ENCODE measurements around the gene BCL2. TPM values are rescaled to one million over a fixed set of nuclear protein-coding genes. Genes with fewer than 3 reads are reported as not detected.
A peak's percentile ranks its signal among the peaks of the same experiment; 100 is the strongest.
"Not testable (repeated sequence)": the region's sequence is repeated elsewhere in the genome, so short reads cannot be mapped to it uniquely, and the experiment has no call there.

The BCL2 gene
- total RNA-seq = 17.5 TPM
- polyA plus RNA-seq = 11.7 TPM
- long read RNA-seq, donor 1 = 0 reads
- long read RNA-seq, donor 2, full-length matches to known transcripts = 17 of 23 reads
- long read RNA-seq, donor 2, partial matches to known transcripts = 6 of 23 reads
- long read RNA-seq, donor 2, other reads (novel, unspliced or antisense) = 0 of 23 reads
- long read RNA-seq, donor 3, full-length matches to known transcripts = 11 of 11 reads
- long read RNA-seq, donor 3, partial matches to known transcripts = 0 of 11 reads
- long read RNA-seq, donor 3, other reads (novel, unspliced or antisense) = 0 of 11 reads
- long read RNA-seq, donor 4, full-length matches to known transcripts = 4 of 4 reads
- long read RNA-seq, donor 4, partial matches to known transcripts = 0 of 4 reads
- long read RNA-seq, donor 4, other reads (novel, unspliced or antisense) = 0 of 4 reads
- long read RNA-seq, donor 5, full-length matches to known transcripts = 12 of 20 reads
- long read RNA-seq, donor 5, partial matches to known transcripts = 8 of 20 reads
- long read RNA-seq, donor 5, other reads (novel, unspliced or antisense) = 0 of 20 reads
- long read RNA-seq, donor 6, full-length matches to known transcripts = 10 of 10 reads
- long read RNA-seq, donor 6, partial matches to known transcripts = 0 of 10 reads
- long read RNA-seq, donor 6, other reads (novel, unspliced or antisense) = 0 of 10 reads
- long read RNA-seq, donor 7, full-length matches to known transcripts = 7 of 7 reads
- long read RNA-seq, donor 7, partial matches to known transcripts = 0 of 7 reads
- long read RNA-seq, donor 7, other reads (novel, unspliced or antisense) = 0 of 7 reads
- long read RNA-seq, donor 8, full-length matches to known transcripts = 2 of 2 reads
- long read RNA-seq, donor 8, partial matches to known transcripts = 0 of 2 reads
- long read RNA-seq, donor 8, other reads (novel, unspliced or antisense) = 0 of 2 reads
- long read RNA-seq, donor 9, full-length matches to known transcripts = 6 of 6 reads
- long read RNA-seq, donor 9, partial matches to known transcripts = 0 of 6 reads
- long read RNA-seq, donor 9, other reads (novel, unspliced or antisense) = 0 of 6 reads
- long read RNA-seq, donor 10, full-length matches to known transcripts = 7 of 14 reads
- long read RNA-seq, donor 10, partial matches to known transcripts = 7 of 14 reads
- long read RNA-seq, donor 10, other reads (novel, unspliced or antisense) = 0 of 14 reads

- DNase-seq (ENCODE audit: low read depth in 6 of 9, low spot score in 9 of 9) = peak in 4 of 9 donors; percentile 43 to 70 (median 54)
- H3K9me3 ChIP-seq (ENCODE audit: control insufficient read depth in 2 of 2, insufficient read depth in 1 of 2, low read length in 1 of 2) = peaks cover 0 to 2% of the 10 kb centered on the region in 2 donors
- WGBS = under 1% methylated on average over 77 of the region's 78 CpGs
- peak within 1 kb of the TSS; percentile 78 to 84 for H3K4me3 ChIP-seq (ENCODE audit: low read length in 2 of 2)
- peak within 1 kb of the TSS; percentile 61 to 81 for H3K27ac ChIP-seq (ENCODE audit: low read depth in 1 of 2, low read length in 1 of 2)
- no peaks in the 10 kb centered on the region for H3K36me3 ChIP-seq (ENCODE audit: control insufficient read depth in 2 of 2, insufficient read depth in 2 of 2, low read length in 1 of 2)
- peaks cover 0 to 16% of the 10 kb centered on the region in 2 donors for H3K27me3 ChIP-seq (ENCODE audit: control insufficient read depth in 2 of 2, insufficient read depth in 1 of 2, low read length in 1 of 2)
- H3K4me1 ChIP-seq (ENCODE audit: control insufficient read depth in 2 of 2, insufficient read depth in 2 of 2, low read length in 2 of 2) = peaks cover 15 to 25% of the 10 kb centered on the region in 2 donors
Measured at GRCh38 chr18:63319383-63320122, at the start of gene BCL2. BCL2 (minus strand) TSS chr18:63319769.

GRCh38 chr18:63368611-63369010 is 49.0 kb upstream of the BCL2 start:
- WGBS = 96% methylated on average over 4 of the region's 4 CpGs
- no peak overlapping the region for H3K27ac ChIP-seq (ENCODE audit: low read depth in 1 of 2, low read length in 1 of 2)
- H3K4me1 ChIP-seq (ENCODE audit: control insufficient read depth in 2 of 2, insufficient read depth in 2 of 2, low read length in 2 of 2) = peaks cover 11 to 14% of the 10 kb centered on the region in 2 donors
- H3K4me3 ChIP-seq (ENCODE audit: low read length in 2 of 2) = no peak overlapping the region
- H3K36me3 ChIP-seq (ENCODE audit: control insufficient read depth in 2 of 2, insufficient read depth in 2 of 2, low read length in 1 of 2) = no peaks in the 10 kb centered on the region
- no peaks in the 10 kb centered on the region for H3K9me3 ChIP-seq (ENCODE audit: control insufficient read depth in 2 of 2, insufficient read depth in 1 of 2, low read length in 1 of 2)
- H3K27me3 ChIP-seq (ENCODE audit: control insufficient read depth in 2 of 2, insufficient read depth in 1 of 2, low read length in 1 of 2) = no peaks in the 10 kb centered on the region
- no peak for DNase-seq (ENCODE audit: low read depth in 6 of 9, low spot score in 9 of 9)

- peak; percentile 34 to 85 (median 65) for DNase-seq (ENCODE audit: low read depth in 6 of 9, low spot score in 9 of 9)
- Histone ChIP-seq H3K27me3 (ENCODE audit: control insufficient read depth in 2 of 2, insufficient read depth in 1 of 2, low read length in 1 of 2) (no peaks in the 10 kb centered on the region), H3K4me3 (ENCODE audit: low read length in 2 of 2) (peak within 1 kb of the TSS; percentile 70), H3K27ac (ENCODE audit: low read depth in 1 of 2, low read length in 1 of 2) (peak within 1 kb of the TSS; percentile 77 to 93), H3K4me1 (ENCODE audit: control insufficient read depth in 2 of 2, insufficient read depth in 2 of 2, low read length in 2 of 2) (peaks cover 11 to 14% of the 10 kb centered on the region in 2 donors), H3K36me3 (ENCODE audit: control insufficient read depth in 2 of 2, insufficient read depth in 2 of 2, low read length in 1 of 2) (peaks cover under 1 to 3% of the 10 kb centered on the region in 2 donors), H3K9me3 (ENCODE audit: control insufficient read depth in 2 of 2, insufficient read depth in 1 of 2, low read length in 1 of 2) (no peaks in the 10 kb centered on the region)
- WGBS = 1% methylated on average over 90 of the region's 90 CpGs
Measured at GRCh38 chr18:63367053-63367953, 47.7 kb upstream of the BCL2 start, which contains the start of gene KDSR. KDSR (minus strand) TSS chr18:63367206; CDS start chr18:63367118, 88 bp downstream.

GRCh38 chr18:63366213-63367052 is 46.9 kb upstream of the BCL2 start:
- Histone ChIP-seq H3K27ac (ENCODE audit: low read depth in 1 of 2, low read length in 1 of 2) (peak overlapping the region; percentile 21 to 93), H3K9me3 (ENCODE audit: control insufficient read depth in 2 of 2, insufficient read depth in 1 of 2, low read length in 1 of 2) (no peaks in the 10 kb centered on the region), H3K36me3 (ENCODE audit: control insufficient read depth in 2 of 2, insufficient read depth in 2 of 2, low read length in 1 of 2) (peaks cover 7 to 11% of the 10 kb centered on the region in 2 donors), H3K27me3 (ENCODE audit: control insufficient read depth in 2 of 2, insufficient read depth in 1 of 2, low read length in 1 of 2) (no peaks in the 10 kb centered on the region), H3K4me1 (ENCODE audit: control insufficient read depth in 2 of 2, insufficient read depth in 2 of 2, low read length in 2 of 2) (peaks cover 11 to 14% of the 10 kb centered on the region in 2 donors), H3K4me3 (ENCODE audit: low read length in 2 of 2) (peak overlapping the region; percentile 70)
- DNase-seq (ENCODE audit: low read depth in 6 of 9, low spot score in 9 of 9) = peak in 7 of 9 donors; percentile 22 to 65 (median 35)
- under 1% methylated on average over 65 of the region's 65 CpGs for WGBS

GRCh38 chr18:63365876-63366212 is 46.3 kb upstream of the BCL2 start:
- Histone ChIP-seq H3K4me1 (ENCODE audit: control insufficient read depth in 2 of 2, insufficient read depth in 2 of 2, low read length in 2 of 2) (peaks cover 11 to 14% of the 10 kb centered on the region in 2 donors), H3K27me3 (ENCODE audit: control insufficient read depth in 2 of 2, insufficient read depth in 1 of 2, low read length in 1 of 2) (no peaks in the 10 kb centered on the region), H3K4me3 (ENCODE audit: low read length in 2 of 2) (peak overlapping the region; percentile 70), H3K36me3 (ENCODE audit: control insufficient read depth in 2 of 2, insufficient read depth in 2 of 2, low read length in 1 of 2) (peaks cover 7 to 11% of the 10 kb centered on the region in 2 donors), H3K27ac (ENCODE audit: low read depth in 1 of 2, low read length in 1 of 2) (peak overlapping the region in 1 of 2 donors; percentile 21), H3K9me3 (ENCODE audit: control insufficient read depth in 2 of 2, insufficient read depth in 1 of 2, low read length in 1 of 2) (no peaks in the 10 kb centered on the region)
- WGBS = 9% methylated on average over 12 of the region's 12 CpGs
- peak in 1 of 9 donors; percentile 2 for DNase-seq (ENCODE audit: low read depth in 6 of 9, low spot score in 9 of 9)

- 18% methylated on average over 2 of the region's 2 CpGs for WGBS
- H3K4me3 ChIP-seq (ENCODE audit: low read length in 2 of 2) = no peak overlapping the region
- H3K36me3 ChIP-seq (ENCODE audit: control insufficient read depth in 2 of 2, insufficient read depth in 2 of 2, low read length in 1 of 2) = peaks cover 7 to 12% of the 10 kb centered on the region in 2 donors
- H3K9me3 ChIP-seq (ENCODE audit: control insufficient read depth in 2 of 2, insufficient read depth in 1 of 2, low read length in 1 of 2) = no peaks in the 10 kb centered on the region
- peak in 6 of 9 donors; percentile 6 to 70 (median 35) for DNase-seq (ENCODE audit: low read depth in 6 of 9, low spot score in 9 of 9)
- H3K4me1 ChIP-seq (ENCODE audit: control insufficient read depth in 2 of 2, insufficient read depth in 2 of 2, low read length in 2 of 2) = peaks cover 11 to 14% of the 10 kb centered on the region in 2 donors
- H3K27me3 ChIP-seq (ENCODE audit: control insufficient read depth in 2 of 2, insufficient read depth in 1 of 2, low read length in 1 of 2) = no peaks in the 10 kb centered on the region
- H3K27ac ChIP-seq (ENCODE audit: low read depth in 1 of 2, low read length in 1 of 2) = no peak overlapping the region
Measured at GRCh38 chr18:63363951-63364350, 44.4 kb upstream of the BCL2 start.

- not testable (repeated sequence) for H3K27ac ChIP-seq (ENCODE audit: low read depth in 1 of 2, low read length in 1 of 2); H3K9me3 ChIP-seq (ENCODE audit: control insufficient read depth in 2 of 2, insufficient read depth in 1 of 2, low read length in 1 of 2); H3K27me3 ChIP-seq (ENCODE audit: control insufficient read depth in 2 of 2, insufficient read depth in 1 of 2, low read length in 1 of 2); DNase-seq (ENCODE audit: low read depth in 6 of 9, low spot score in 9 of 9); H3K4me3 ChIP-seq (ENCODE audit: low read length in 2 of 2)
- no CpG with 5 or more reads among the region's 2 CpGs for WGBS
- Histone ChIP-seq H3K36me3 (ENCODE audit: control insufficient read depth in 2 of 2, insufficient read depth in 2 of 2, low read length in 1 of 2) (peaks cover 7 to 16% of the 10 kb centered on the region in 2 donors), H3K4me1 (ENCODE audit: control insufficient read depth in 2 of 2, insufficient read depth in 2 of 2, low read length in 2 of 2) (peaks cover 11 to 14% of the 10 kb centered on the region in 2 donors)
Measured at GRCh38 chr18:63363420-63363819, 43.9 kb upstream of the BCL2 start.
